ENCODE measurements around the gene CFAP61.

- TF ChIP-seq CTCF (IDR thresholded peaks at IDR 0.05) = no peak
- TF ChIP-seq POLR2A (IDR thresholded peaks at IDR 0.05; ENCODE audit: low read depth) = no peak
- TF ChIP-seq POLR2AphosphoS5 (IDR thresholded peaks at IDR 0.05) = no peak
Observed at GRCh38 chr20:20139403-20139802, 87.1 kb downstream of the CFAP61 start.
